Sciatic nerve (tissue), 2 donors: ENCODE measurements around the gene TRIM2. TPM values are rescaled to one million over a fixed set of nuclear protein-coding genes. Genes with fewer than 3 reads are reported as not detected.
"Not testable (repeated sequence)": the region's sequence is repeated elsewhere in the genome, so short reads cannot be mapped to it uniquely, and the experiment has no call there.

Experiments used
- ATAC-seq: fragments of 200-7000 bp; cut with Tn5 transposase; one replicate; pipeline ENCODE4 v1.9.1; 2020; ENCODE audit warnings: mild to moderate bottlenecking, moderate library complexity
- DNase-seq: peaks from one replicate; pipeline ENCODE4 v3.0.0-alpha.2; 2020; ENCODE audit warnings: low spot score
- intact Hi-C: fragments of 100-400 bp; cut with DNase I; formaldehyde crosslinking; loops from one replicate; pipeline ENCODE4 v1.14.2; 2022
- total RNA-seq: library from RNA; stranded (reverse); fragmentation: NEBNext Ultra II Directional; extraction: Animal tissue kit (Norgen Biotek cat#: 25700); gene quantifications from one replicate; pipeline ENCODE4 v1.2.1, GENCODE V29; 2021
- donor health status: DM: no; HTN: no; CAD: no.
- donor health status: DM: no; HTN: no; CAD: no.

Gene TRIM2
- total RNA-seq: 60.9 TPM

- intact Hi-C loops: no loop called here
- DNase-seq (peak; percentile 84), ATAC-seq (peak; percentile 91)
These were observed at the start of gene TRIM2 for GRCh38 chr4:153204247-153204671. Gene TRIM2, plus strand, starts transcription at chr4:153204443. Its CDS starts 88 bp downstream, at chr4:153204531.

DNA sequence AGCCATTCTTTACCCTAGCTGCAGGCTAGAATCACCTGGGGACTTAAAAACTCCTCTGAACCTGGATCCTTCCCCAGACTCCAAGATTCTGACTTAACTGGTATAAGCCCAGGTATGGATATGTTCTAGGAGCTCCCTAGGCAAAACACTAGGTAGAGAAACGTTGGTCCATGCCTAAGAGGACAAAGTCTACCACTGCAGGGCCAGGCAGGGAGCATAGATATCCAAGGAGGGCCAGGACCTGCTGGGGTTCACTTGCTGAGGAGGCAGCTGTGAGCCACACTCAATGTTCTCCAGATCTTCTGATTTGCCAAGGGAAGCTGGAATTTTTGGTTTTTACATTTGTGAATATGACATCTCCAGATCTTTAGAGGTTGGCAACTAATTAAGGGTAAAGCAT lies 48.6 kb upstream of the TRIM2 start:
- no peak for DNase-seq
- intact Hi-C loops: loop anchor here (10.0 kb wide), 1 partner anchor 59 kb away; no protein-coding TSS in a partner anchor
- no peak for ATAC-seq

DNA sequence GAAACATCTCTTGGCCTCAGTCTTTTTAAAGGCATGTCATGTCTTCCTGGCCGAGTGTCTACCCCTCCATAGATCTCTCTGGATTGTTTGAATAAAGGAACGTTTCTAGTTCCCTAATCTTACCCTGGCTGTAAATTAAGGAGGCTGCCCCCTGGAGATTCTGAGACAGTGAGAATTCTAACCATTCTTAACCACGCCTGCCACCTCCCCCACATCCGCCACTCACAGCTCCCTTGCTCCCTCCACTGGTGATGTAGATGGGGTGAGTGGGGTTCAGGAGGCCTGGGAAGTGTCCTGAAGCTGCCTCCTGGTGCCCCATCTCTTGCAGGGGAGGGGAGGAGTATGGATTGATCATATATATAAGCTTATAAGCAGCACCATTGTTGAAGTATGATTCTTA lies 48.0 kb upstream of the TRIM2 start:
- no peak for DNase-seq
- intact Hi-C loops: loop anchor here (10.0 kb wide), 1 partner anchor 59 kb away; no protein-coding TSS in a partner anchor
- no peak for ATAC-seq

- DNase-seq: no peak
- no peak for ATAC-seq
These were observed 47.5 kb upstream of the TRIM2 start for GRCh38 chr4:153156721-153157120.

DNA sequence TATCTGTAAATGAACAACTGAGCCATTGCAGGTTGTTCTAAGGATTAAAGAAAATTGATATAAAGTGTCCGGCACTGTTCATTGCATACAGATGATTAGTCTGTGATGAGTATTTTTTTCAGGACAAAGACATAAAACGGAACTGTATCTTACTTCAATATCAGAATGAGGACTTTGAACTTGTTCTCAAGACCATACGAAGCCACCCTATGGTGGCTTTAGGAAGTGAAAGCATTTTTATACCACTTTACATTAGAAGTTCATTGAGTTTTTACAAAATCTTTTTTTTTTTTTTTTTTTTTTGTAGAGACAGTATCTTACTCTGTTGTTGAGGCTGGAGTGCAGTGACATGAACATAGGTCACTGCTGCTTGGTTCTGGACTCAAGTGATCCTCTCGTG lies 45.2 kb upstream of the TRIM2 start:
- intact Hi-C loops: loop anchor here (10.0 kb wide), 1 partner anchor 56 kb away; no protein-coding TSS in a partner anchor
- DNase-seq: no peak
- ATAC-seq: no peak

More at GRCh38 chr4:153156721-153157120, 47.5 kb upstream of the TRIM2 start:
- intact Hi-C loops: loop anchor here (10.0 kb wide), 1 partner anchor 58 kb away; no protein-coding TSS in a partner anchor

GRCh38 chr4:153159728-153160221 lies 44.5 kb upstream of the TRIM2 start:
- intact Hi-C loops: loop anchor here (10.0 kb wide), 1 partner anchor 55 kb away; no protein-coding TSS in a partner anchor

DNA sequence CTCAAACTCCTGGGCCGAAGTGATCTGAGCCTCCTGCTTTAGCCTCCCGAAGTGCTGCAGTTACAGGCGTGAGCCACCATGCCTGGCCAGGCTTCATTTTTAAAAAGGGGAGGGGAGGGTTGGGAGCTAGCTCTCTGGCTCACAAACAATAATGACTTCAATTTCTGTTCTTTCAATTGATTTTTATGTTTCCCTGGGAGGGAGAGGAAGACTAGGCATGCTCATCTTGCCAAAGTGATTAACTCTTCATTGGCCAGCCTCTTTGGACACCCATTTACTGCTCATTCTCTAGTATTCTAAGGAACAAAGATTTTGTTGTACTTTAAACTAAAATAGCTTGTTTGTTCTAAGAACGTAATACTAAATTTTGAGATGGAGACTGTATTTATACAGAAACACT lies 43.4 kb upstream of the TRIM2 start:
- no peak for DNase-seq
- no peak for ATAC-seq
- intact Hi-C loops: no loop called here

More at GRCh38 chr4:153159728-153160221, 44.5 kb upstream of the TRIM2 start:
- DNase-seq: no peak
- ATAC-seq: no peak

- no peak for DNase-seq
- no peak for ATAC-seq
- intact Hi-C loops: no loop called here
These were observed 42.8 kb upstream of the TRIM2 start for GRCh38 chr4:153161226-153161963.

DNA sequence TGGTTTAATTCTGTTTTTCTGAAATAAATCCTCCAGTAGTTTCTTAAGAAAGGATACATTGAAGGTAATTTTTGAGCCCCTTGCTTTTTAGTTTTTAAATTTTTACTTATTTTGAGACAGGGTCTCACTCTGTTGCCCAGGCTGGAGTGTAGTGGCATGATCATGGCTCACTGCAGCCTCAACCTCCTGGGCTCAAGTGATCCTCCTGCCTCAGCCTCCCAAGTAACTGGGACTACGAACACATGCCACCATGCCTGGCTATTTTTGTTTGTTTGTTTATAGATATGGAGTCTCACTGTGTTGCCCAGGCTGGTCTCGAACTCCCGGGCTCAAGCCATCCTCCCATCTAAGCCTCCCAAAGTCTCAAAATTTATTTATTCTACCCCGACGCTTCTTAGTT lies 39.0 kb upstream of the TRIM2 start:
- DNase-seq, intact Hi-C loops, ATAC-seq: not testable (repeated sequence)

DNA sequence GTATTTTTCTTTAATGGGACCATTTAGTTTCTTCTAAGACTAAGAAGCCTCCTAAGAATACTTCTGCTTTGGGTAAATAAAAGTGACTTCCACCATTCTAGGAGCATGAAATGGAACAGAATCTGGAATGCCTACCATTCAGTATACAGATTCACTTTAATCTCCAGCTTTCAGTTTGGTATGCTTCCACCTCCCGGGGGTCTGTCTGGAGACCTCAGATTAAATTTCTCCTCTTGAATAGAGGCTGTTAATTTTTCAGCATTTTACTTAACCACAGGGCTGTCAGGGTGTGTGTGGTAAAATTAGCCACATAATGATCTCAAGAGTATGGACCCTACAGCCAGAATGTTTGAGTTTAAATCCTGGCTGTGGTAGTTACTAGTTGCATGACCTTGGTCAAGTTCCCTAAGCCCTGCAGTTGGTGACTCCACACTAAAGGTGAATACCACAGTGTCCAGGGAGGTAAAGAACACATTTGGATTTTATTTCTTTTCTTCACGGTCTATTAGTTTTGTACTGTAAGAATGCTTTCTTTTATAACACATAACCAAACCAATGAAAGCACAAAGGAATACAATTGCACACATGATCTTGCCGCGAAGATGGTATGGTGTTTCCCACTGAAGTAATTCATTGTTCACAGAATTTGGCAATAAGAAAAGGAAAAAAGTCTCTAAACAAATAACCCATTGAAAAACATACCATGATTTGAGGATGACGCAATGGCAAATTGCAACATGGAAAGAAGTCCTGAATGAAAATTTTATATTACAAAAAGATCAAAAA lies 37.3 kb upstream of the TRIM2 start:
- peak; percentile 89 for ATAC-seq
- intact Hi-C loops: no loop called here
- no peak for DNase-seq

- no peak for DNase-seq
- intact Hi-C loops: no loop called here
- no peak for ATAC-seq
These were observed 34.5 kb upstream of the TRIM2 start for GRCh38 chr4:153169776-153170175.

- DNase-seq (no peak), ATAC-seq (no peak)
- intact Hi-C loops: no loop called here
These were observed 33.8 kb upstream of the TRIM2 start for GRCh38 chr4:153170407-153170806.

GRCh38 chr4:153174821-153175567 lies 29.2 kb upstream of the TRIM2 start:
- ATAC-seq: no peak
- DNase-seq: no peak
- intact Hi-C loops: no loop called here

GRCh38 chr4:153176938-153177337 lies 27.3 kb upstream of the TRIM2 start:
- intact Hi-C loops: no loop called here
- ATAC-seq (no peak), DNase-seq (no peak)

GRCh38 chr4:153177841-153178240 lies 26.4 kb upstream of the TRIM2 start:
- intact Hi-C loops: no loop called here
- no peak for DNase-seq

GRCh38 chr4:153179100-153179499 lies 25.1 kb upstream of the TRIM2 start:
- DNase-seq (no peak), ATAC-seq (no peak)
- intact Hi-C loops: no loop called here

More at GRCh38 chr4:153177841-153178240, 26.4 kb upstream of the TRIM2 start:
- ATAC-seq: no peak

GRCh38 chr4:153181293-153181692 lies 22.9 kb upstream of the TRIM2 start:
- intact Hi-C loops: no loop called here
- ATAC-seq (no peak), DNase-seq (no peak)

- intact Hi-C loops: no loop called here
- ATAC-seq (peak; percentile 13), DNase-seq (no peak)
These were observed 22.5 kb upstream of the TRIM2 start for GRCh38 chr4:153181700-153182099.

DNA sequence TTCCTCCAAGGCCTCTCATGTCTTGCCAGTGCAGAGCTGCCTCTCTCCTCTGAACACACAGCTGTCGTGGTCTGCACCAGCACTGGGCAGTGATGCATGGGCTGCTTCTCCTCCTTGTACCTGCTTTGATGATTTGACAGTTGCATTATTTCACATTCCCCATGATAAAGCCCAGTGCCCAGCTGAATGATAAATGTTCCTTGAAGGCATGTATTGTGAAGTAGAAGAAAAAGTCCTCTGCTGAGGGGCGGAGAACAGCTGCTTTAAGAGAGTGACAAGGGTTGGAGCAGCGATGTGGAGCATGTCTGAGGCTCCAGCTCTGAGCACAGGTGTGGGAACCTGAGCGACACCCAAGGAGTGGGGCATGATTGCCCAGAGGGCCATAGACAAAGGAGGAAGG lies 21.1 kb upstream of the TRIM2 start:
- DNase-seq (no peak), ATAC-seq (no peak)
- intact Hi-C loops: no loop called here
